GM19238 (cell line): Measurements from ENCODE around the gene CCDC82.

Experiments
- DNase-seq: peaks from one replicate; pipeline ENCODE4 v3.0.0; 2011; ENCODE audit warnings: low spot score; ENCODE audit not compliant: insufficient read length

Gene CCDC82

GRCh38 chr11:96329855-96330510, 59.7 kb downstream of the CCDC82 start:
- no peak for DNase-seq

- no peak for DNase-seq
Measured at GRCh38 chr11:96329419-96329818, 60.3 kb downstream of the CCDC82 start.

GRCh38 chr11:96328395-96329010, 61.2 kb downstream of the CCDC82 start:
- DNase-seq, result no peak

DNA sequence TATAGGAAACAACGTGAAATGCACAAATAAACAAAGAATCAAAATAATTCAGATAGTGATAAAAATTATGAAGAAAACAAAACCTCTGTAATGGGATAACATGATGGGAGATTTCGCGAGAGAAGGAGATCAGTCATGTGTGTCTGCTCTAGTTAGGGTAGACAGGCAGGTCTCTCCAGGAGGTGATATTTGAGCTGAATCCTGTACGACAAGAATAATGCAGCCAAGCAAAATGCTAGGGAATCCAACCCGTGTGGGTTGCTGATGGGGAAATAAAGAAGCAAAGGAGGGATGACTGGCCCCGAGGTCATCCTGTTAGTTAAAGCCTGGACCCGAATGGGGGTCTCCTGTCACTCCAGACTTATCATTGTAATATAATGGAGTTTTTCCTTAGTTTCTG, 62.8 kb downstream of the CCDC82 start:
- DNase-seq, result no peak

DNA sequence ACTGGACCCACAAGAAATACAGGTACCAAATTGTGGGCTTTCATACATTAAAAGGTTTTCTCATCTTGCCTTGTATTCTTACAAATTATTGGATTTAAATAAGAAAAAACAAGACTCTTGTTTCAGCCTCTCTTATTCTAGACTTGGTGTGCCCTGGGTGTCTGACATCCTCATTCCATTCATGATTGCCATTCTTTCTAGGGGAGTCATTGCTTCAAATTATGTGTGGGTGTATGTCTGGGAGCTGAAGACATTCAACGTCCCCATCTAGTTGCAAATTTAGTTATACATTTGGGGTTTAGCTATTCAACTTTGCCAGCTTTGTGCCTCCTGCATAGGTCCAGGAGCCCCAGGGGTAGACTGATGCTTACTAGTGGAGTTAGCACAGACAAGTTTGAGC, 64.8 kb downstream of the CCDC82 start:
- no peak for DNase-seq

DNA sequence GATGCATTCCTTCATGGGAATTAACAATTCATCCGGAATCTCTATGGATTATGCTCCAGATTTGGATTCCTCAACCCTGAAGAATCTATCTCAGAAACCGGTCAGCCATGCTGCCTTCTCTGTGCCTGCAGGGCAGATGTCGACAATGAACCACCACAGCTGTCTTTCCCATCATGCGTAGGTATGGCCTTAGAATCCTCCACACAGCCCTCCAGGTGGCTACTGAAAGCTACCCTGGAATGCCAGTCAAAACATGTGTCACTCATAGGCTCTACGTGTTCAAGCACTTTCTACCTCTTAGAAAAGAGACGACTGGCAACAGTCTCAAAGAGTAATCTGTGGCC, 66.1 kb downstream of the CCDC82 start:
- DNase-seq, result no peak

DNA sequence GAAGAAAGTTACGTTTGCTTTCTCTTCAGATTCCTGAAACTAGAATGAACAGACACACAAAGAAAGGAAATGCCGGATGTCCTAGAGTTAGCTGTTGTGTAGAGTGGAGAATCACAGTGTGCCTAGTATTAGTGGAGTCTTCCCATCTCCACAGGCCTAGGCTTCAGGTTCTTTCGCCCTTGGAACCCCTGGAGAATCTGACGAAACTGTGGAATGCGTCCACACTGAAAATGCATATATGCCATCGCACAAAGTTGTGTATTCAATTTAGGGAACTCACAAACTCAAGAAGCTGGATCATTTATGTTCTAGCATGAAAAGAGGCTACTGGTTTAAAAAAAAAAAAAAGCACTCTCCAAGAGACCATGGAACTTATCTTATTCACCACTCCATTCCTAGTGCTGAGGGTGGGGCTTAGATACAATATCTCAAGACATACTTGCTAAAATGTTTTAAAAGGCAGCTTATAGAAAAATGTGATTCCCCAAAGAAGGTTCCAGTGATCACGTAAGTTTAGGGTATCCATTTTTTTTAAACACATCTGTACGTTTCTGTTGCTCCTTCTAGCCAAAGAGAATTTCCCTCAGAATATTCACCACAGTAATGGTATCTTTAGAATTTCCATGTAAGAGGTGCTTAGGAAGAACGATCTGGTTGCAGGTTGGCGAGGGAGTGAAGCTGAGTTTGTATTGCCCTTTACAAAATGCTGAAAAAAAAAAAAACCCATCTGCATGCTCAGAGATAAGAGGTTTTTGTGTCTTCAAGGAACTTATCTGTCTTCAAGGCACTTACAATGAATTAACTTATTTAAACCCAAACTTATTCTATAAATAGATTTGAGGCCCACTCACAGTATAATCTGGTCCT, 66.7 kb downstream of the CCDC82 start:
- no peak for DNase-seq

DNA sequence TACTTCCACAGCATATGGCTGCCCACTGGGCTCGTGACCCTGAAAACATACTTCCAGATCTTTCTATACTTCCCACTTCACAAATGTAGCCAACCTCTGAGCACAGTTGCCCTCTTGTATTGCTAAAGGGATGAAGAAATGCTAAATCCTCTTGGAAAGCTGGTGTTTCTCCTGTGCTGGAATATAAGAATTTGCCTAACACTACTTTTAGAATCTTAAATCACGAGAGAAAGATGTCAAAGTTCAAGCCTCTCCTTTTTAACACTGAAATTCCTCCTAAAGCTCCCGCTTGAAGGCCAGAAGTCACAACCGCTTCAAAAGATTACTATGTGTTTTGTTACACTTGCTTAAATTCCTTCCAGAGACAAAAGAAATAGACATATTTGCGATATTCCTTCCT, 68.6 kb downstream of the CCDC82 start:
- no peak for DNase-seq

GRCh38 chr11:96319898-96320656, 69.6 kb downstream of the CCDC82 start:
- no peak for DNase-seq

DNA sequence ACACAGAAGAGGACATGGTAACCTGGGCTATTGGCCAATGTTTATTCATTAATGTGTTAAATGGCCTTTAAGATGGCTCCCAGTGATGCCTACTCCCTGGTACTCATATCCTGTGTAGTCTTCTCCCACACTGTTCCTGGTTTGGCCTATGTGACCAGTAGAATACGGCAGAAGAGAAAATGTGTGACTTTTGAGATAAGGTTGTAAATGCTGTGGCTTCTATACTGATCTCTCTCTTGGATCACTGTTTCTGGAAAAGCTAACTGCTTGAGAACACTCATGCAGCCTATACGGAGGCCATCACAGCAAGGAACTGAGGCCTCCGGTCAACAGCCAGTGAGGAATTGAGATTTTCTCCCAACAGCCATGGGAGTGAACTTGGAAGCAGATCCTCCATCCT, 70.9 kb downstream of the CCDC82 start:
- DNase-seq, result no peak

DNA sequence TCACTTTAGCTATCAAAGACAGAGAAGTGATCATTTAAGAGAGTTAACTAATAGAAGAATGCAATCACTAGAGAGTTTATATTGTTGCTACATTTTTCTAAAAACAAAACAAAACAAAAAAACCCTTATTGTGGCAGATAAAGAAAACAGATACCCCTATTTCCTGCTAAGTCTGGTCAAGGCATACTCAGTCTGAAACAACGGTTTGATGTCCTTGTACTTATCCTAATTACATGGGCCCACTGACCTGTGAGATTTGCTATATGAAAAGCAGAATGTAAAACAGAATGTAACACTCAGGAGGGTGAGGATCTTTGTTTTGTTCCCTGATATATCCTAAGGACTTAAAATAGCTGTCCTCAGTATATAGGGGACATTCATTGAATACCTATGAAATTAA, 71.3 kb downstream of the CCDC82 start:
- no peak for DNase-seq

DNA sequence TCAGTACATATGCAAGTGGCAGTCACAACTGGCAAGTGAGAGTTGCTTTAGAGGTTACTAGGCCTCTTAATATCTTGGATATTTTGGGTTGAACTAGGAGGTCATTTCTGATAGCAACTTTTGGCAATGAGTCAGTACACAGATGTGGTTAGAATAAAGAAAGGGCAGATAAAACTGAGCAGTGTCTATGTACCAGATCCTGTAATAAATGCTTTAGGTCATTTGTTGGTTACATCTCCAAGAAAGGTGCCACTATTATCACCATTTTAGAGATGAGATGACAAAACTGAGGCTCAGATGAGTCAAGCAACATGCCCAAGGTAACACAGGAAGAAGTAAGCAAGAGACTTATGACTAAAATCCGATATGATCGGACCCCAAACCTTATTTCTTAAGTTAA, 71.7 kb downstream of the CCDC82 start:
- no peak for DNase-seq

DNA sequence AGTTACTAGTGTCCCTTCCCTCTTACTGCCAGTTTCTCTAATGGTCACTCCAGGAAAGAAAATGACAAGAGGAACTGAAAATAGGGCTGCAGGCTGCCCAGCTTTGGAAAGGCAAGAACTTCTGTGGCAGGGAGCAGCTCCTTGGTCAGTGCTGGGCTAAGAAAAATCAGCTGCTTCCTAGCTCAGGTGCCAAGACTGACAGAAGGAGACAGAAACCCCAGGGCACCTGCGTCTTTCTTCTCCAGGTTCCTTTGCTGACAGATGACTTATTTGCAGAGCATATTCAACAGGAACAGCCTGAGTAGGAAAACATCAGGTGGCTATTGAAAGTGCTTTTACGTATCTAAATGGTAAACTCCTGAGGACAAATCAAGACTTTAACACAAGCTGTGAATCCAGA, 72.1 kb downstream of the CCDC82 start:
- DNase-seq, result no peak

DNA sequence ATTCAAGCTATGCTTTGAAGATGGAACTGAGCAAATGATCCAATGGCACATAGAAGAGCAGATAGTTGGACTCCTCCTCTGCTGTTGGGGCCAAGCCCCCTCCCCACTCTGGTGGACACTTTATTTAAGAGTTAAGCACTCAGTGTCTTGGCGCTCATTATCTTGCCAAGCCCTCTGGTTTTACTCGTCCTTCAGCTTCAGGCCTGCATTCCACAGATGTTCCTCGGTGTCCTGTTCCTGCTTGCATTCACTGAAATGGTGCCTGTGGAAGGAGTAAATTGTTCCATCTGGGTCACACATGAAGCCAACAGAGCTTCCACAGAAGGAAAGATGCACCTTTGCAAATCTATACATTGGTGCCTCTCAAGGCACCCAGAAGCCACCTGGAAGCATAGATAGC, 72.8 kb downstream of the CCDC82 start:
- no peak for DNase-seq

DNA sequence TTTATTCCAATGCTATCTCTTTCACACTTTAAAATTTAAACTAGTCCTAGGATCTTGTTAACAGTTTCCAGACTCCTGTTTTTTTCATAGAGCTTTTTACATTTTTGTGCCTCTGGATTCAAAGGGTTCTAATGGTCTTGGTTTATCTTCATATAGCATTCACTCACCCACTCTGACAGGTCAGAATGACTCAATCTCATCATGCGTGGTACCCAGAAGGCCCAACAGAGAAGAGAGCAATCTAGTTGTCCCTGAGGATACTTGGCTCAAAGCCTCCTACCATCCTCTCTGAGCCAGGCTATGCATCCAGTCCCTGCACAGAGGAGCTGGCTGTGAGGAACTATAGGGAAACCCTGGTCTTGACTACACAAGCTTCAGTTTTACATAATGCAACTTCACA, 74.2 kb downstream of the CCDC82 start:
- DNase-seq, result no peak

GRCh38 chr11:96314326-96315020, 75.2 kb downstream of the CCDC82 start:
- no peak for DNase-seq

DNA sequence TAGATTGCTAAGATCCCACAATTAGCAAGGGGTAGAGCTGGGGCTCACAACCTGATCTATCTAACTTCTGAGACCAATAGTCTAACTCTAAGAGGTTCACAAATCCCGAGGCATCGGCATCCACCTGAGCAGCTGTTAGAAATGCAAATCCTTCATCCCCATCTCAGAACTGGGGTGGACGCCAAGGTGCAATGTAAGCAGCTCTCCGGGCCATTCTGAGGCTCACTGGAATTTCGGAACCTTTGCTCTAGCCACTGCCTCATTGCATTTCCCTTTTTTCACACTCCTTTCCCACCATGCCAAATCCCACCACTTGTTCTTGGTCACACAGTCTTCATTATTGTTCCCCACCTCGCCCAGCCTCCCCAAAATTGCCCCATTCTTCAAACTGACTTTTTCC, 76.5 kb downstream of the CCDC82 start:
- DNase-seq, result no peak

GRCh38 chr11:96311120-96311568, 78.6 kb downstream of the CCDC82 start:
- no peak for DNase-seq

GRCh38 chr11:96310236-96310635, 79.5 kb downstream of the CCDC82 start:
- DNase-seq, result no peak

- no peak for DNase-seq
Measured at GRCh38 chr11:96309643-96310017, 80.1 kb downstream of the CCDC82 start.

- DNase-seq, result no peak
Measured at GRCh38 chr11:96309016-96309642, 80.6 kb downstream of the CCDC82 start.
